Mesothelial cell of epicardium (in vitro differentiated cells): ENCODE data around the gene LTBP1. TPM values are rescaled to one million over a fixed set of nuclear protein-coding genes. Genes with fewer than 3 reads are reported as not detected.
A peak's percentile ranks its signal among the peaks of the same experiment; 100 is the strongest.

ENCODE experiments used
- DNase-seq, 2 experiments: peaks; one replicate each; pipeline ENCODE4 v3.0.0; 2021; ENCODE audit warnings: low spot score in 2 of 2; ENCODE audit not compliant: unreplicated experiment in 2 of 2
- H3K27ac Mint-ChIP-seq: 2 replicates; pipeline ENCODE4 v1.8.0; 2021; ENCODE audit warnings: mixed read lengths
- H3K27me3 Mint-ChIP-seq: 2 replicates; pipeline ENCODE4 v1.8.0; 2021; ENCODE audit warnings: low read depth, mixed read lengths
- H3K36me3 Mint-ChIP-seq: 2 replicates; pipeline ENCODE4 v1.8.0; 2021; ENCODE audit warnings: mixed read lengths
- H3K4me1 Mint-ChIP-seq: 2 replicates; pipeline ENCODE4 v1.8.0; 2021; ENCODE audit warnings: mixed read lengths
- H3K4me3 Mint-ChIP-seq: 2 replicates; pipeline ENCODE4 v1.8.0; 2021; ENCODE audit warnings: mild to moderate bottlenecking, moderate library complexity, mixed read lengths
- H3K9me3 Mint-ChIP-seq: 2 replicates; pipeline ENCODE4 v1.8.0; 2021; ENCODE audit warnings: mixed read lengths
- total RNA-seq: library from RNA; stranded (reverse); gene quantifications from 3 replicates; pipeline ENCODE4 v1.2.1, GENCODE V29; 2021
- TF ChIP-seq, protein P1 (sequence below): fragments of 200-600 bp; sonication (generic); IDR thresholded peaks from one replicate; pipeline ENCODE4 v1.5.0; 2021; ENCODE audit warnings: antibody characterized with exemption; ENCODE audit not compliant: unreplicated experiment

Gene LTBP1
- total RNA-seq, 1 donor from 2014 or later, result 80.2 TPM

GRCh38 chr2:32997705-32998104 lies 51.0 kb downstream of the LTBP1 start:
- Mint-ChIP-seq H3K9me3 (peaks cover 9% of the 10 kb centered on the region), H3K27ac (no peak overlapping the region), H3K27me3 (no peaks in the 10 kb centered on the region), H3K36me3 (peaks cover 11% of the 10 kb centered on the region), H3K4me1 (peaks cover 28% of the 10 kb centered on the region), H3K4me3 (no peak overlapping the region)
- TF ChIP-seq, protein P1, sequence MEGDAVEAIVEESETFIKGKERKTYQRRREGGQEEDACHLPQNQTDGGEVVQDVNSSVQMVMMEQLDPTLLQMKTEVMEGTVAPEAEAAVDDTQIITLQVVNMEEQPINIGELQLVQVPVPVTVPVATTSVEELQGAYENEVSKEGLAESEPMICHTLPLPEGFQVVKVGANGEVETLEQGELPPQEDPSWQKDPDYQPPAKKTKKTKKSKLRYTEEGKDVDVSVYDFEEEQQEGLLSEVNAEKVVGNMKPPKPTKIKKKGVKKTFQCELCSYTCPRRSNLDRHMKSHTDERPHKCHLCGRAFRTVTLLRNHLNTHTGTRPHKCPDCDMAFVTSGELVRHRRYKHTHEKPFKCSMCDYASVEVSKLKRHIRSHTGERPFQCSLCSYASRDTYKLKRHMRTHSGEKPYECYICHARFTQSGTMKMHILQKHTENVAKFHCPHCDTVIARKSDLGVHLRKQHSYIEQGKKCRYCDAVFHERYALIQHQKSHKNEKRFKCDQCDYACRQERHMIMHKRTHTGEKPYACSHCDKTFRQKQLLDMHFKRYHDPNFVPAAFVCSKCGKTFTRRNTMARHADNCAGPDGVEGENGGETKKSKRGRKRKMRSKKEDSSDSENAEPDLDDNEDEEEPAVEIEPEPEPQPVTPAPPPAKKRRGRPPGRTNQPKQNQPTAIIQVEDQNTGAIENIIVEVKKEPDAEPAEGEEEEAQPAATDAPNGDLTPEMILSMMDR, result no peak
- no peak for DNase-seq

DNA sequence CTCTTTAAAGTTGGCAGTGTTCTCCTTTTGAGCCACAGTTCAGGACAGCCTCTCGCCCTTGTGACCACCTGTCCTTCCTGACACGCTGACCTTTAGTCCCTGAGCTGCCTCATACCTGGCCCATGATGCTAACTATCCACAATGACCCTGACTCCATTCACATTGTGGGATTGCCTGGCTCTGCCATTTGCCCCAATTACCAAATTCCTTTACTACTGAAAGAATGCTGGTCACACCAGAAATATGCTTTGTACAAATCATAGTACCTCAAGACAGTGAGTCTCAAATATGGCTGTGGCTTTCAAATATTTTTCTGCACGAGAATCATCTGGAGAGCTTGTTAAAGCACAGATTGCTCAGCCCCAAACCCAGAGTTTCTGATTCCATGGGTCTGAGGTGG lies 54.2 kb downstream of the LTBP1 start:
- no peaks in the 10 kb centered on the region for H3K27me3 Mint-ChIP-seq
- no peak overlapping the region for H3K4me3 Mint-ChIP-seq

DNA sequence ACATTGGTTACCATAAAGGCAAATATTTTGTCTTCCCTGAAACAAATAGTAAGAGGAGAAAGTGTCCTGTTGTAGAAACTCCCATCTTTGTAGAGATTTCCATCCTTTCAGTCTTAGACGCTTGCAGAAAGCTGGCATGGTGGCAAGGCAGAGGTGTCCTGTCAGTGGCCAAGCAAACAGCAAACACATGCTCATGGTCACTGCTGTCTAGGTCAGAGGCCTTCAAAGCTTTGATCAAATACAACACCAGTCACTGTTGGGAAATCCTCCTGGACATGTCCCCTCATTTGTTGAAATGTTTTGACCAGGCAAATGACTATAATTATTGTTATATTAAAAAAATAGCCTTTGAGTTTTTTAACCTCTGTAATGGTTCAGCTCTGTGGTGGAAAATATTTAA lies 55.1 kb downstream of the LTBP1 start:
- no peak overlapping the region for H3K27ac Mint-ChIP-seq
- no peak for DNase-seq
- H3K4me1 Mint-ChIP-seq, result peaks cover 19% of the 10 kb centered on the region
- H3K4me3 Mint-ChIP-seq, result no peak overlapping the region
- TF ChIP-seq, protein P1, result no peak
- H3K27me3 Mint-ChIP-seq, result no peaks in the 10 kb centered on the region
- H3K36me3 Mint-ChIP-seq, result no peaks in the 10 kb centered on the region
- no peaks in the 10 kb centered on the region for H3K9me3 Mint-ChIP-seq

More for the DNA sequence above, 54.2 kb downstream of the LTBP1 start:
- H3K27ac Mint-ChIP-seq, result peak overlapping the region; percentile 23
- no peak for DNase-seq
- TF ChIP-seq, protein P1, result no peak
- peaks cover 4% of the 10 kb centered on the region for H3K36me3 Mint-ChIP-seq
- H3K4me1 Mint-ChIP-seq, result peaks cover 19% of the 10 kb centered on the region
- H3K9me3 Mint-ChIP-seq, result peaks cover 1% of the 10 kb centered on the region

DNA sequence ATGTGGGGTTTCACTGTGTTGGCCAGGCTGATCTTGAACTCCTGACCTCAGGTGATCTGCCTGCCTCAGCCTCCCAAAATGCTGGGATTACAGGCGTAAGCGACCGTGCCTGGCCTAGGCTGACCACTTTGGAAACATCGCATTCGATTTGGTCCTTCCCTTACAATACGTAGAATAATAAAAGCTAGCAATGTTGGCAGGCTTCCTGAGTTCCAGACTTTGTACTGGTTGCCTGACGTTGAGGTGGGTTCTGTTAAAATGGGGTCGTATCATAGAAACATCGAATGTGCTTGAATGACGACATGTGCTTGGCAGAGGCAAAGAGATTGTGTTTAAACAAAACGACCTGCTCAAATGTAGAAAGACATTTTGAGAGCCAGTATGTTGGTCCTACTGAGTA lies 56.1 kb downstream of the LTBP1 start:
- TF ChIP-seq, protein P1, result no peak
- no peaks in the 10 kb centered on the region for H3K9me3 Mint-ChIP-seq

DNA sequence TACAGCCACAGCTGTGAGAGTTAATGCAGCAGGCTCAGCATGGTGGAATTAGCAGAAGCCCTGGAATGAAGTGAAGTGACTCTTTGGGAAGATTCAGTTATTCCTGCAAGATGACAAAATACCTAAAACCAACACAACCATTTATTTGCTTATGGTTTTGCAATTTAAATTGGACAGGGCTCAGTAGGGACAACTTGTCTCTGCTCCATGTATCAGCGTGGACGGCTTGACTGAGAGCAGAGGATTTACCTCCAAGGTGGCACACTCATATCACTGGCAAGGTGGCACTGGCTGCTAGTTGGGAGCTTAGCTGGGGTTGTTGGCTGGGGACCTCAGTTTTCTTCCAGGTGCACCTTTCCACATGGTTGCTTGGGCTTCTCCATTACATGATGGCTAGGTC lies 58.3 kb downstream of the LTBP1 start:
- H3K9me3 Mint-ChIP-seq, result peaks cover 9% of the 10 kb centered on the region
- no peak overlapping the region for H3K27ac Mint-ChIP-seq
- H3K4me1 Mint-ChIP-seq, result peaks cover 22% of the 10 kb centered on the region
- DNase-seq, result no peak
- TF ChIP-seq, protein P1, result no peak
- no peaks in the 10 kb centered on the region for H3K36me3 Mint-ChIP-seq
- no peak overlapping the region for H3K4me3 Mint-ChIP-seq
- no peaks in the 10 kb centered on the region for H3K27me3 Mint-ChIP-seq

More for the DNA sequence above, 56.1 kb downstream of the LTBP1 start:
- H3K27me3 Mint-ChIP-seq, result no peaks in the 10 kb centered on the region
- DNase-seq, result no peak
- peaks cover 25% of the 10 kb centered on the region for H3K4me1 Mint-ChIP-seq
- no peaks in the 10 kb centered on the region for H3K36me3 Mint-ChIP-seq
- H3K4me3 Mint-ChIP-seq, result no peak overlapping the region
- H3K27ac Mint-ChIP-seq, result no peak overlapping the region

DNA sequence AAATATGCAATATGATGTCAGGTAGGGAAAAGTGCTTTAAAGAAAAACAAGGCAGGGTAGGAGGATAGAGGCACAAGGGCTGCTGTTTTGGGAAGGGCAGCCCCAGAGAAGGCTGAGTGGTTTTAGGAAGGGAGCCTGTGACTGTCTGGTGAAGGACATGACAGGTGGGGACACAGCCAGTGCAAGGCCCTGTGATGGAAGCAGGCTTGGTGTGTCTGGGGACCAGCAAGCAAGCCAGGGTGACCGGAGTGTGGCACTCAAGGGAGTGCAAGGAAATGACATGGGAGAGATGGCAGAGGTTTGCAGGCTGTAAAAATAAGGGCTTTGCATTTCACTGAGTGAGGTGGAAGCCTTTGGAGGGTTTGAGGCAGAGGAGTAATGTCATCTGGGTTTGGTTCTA lies 62.0 kb downstream of the LTBP1 start:
- no peak for DNase-seq
- peaks cover 20% of the 10 kb centered on the region for H3K4me1 Mint-ChIP-seq
- H3K4me3 Mint-ChIP-seq, result no peak overlapping the region
- no peaks in the 10 kb centered on the region for H3K27me3 Mint-ChIP-seq
- H3K36me3 Mint-ChIP-seq, result no peaks in the 10 kb centered on the region
- TF ChIP-seq, protein P1, result no peak
- H3K27ac Mint-ChIP-seq, result no peak overlapping the region
- peaks cover 9% of the 10 kb centered on the region for H3K9me3 Mint-ChIP-seq
